Loucy (cell line): Measurements from ENCODE around the gene NHERF1.

Experiments
- CTCF ChIP-seq: fragments of 200-600 bp; sonication (generic); conservative IDR thresholded peaks from 2 replicates; pipeline ENCODE4 v1.5.1; 2014; ENCODE audit warnings: mild to moderate bottlenecking, antibody characterized with exemption, low read length
- EZH2phosphoT487 ChIP-seq: fragments of 200-600 bp; IDR thresholded peaks from 2 replicates; pipeline ENCODE4 v1.6.1; 2018; ENCODE audit warnings: antibody characterized with exemption, mild to moderate bottlenecking, moderate library complexity, borderline replicate concordance

GRCh38 chr17:74720506-74720905 is 27.9 kb upstream of the NHERF1 start:
- TF ChIP-seq CTCF (no peak), EZH2phosphoT487 (no peak)
